GM23338 (cell line): ENCODE data around the gene SETBP1. TPM values are rescaled to one million over a fixed set of nuclear protein-coding genes. Genes with fewer than 3 reads are reported as not detected.

Experiments
- ATAC-seq: fragments of 200-7000 bp; cut with Tn5 transposase; 3 replicates; pipeline ENCODE4 v1.9.1; 2020
- DNase-seq: peaks from one replicate; pipeline ENCODE4 v3.0.0-alpha.2; 2015; ENCODE audit warnings: low spot score
- H2AFZ ChIP-seq: fragments of 200-600 bp; sonication (generic); 2 replicates; pipeline ENCODE4 v1.8.0; 2016; ENCODE audit warnings: antibody characterized with exemption, mild to moderate bottlenecking, moderate library complexity
- H3F3A ChIP-seq: fragments of 200-600 bp; sonication (generic); replicated peaks from 2 replicates; pipeline ENCODE4 v1.8.0; 2017; ENCODE audit warnings: antibody characterized with exemption, mixed run types, low read depth
- H3K27ac ChIP-seq: fragments of 200-600 bp; sonication (generic); 2 replicates; pipeline ENCODE4 v1.6.1; 2016; ENCODE audit warnings: low read depth
- H3K27me3 ChIP-seq: fragments of 200-600 bp; sonication (generic); 2 replicates; pipeline ENCODE4 v1.8.0; 2016; ENCODE audit warnings: mild to moderate bottlenecking, mixed run types, moderate library complexity; ENCODE audit not compliant: insufficient read depth
- H3K36me3 ChIP-seq: fragments of 200-600 bp; sonication (generic); 2 replicates; pipeline ENCODE4 v1.8.0; 2016; ENCODE audit warnings: mild to moderate bottlenecking; ENCODE audit not compliant: insufficient read depth
- H3K4me1 ChIP-seq: fragments of 200-600 bp; sonication (generic); 2 replicates; pipeline ENCODE4 v1.8.0; 2016; ENCODE audit warnings: mild to moderate bottlenecking, moderate library complexity; ENCODE audit not compliant: insufficient read depth
- H3K4me2 ChIP-seq: fragments of 200-600 bp; sonication (generic); 2 replicates; pipeline ENCODE4 v1.7.1; 2017; ENCODE audit warnings: mixed run types
- H3K4me3 ChIP-seq: fragments of 200-600 bp; sonication (generic); 2 replicates; pipeline ENCODE4 v1.6.1; 2016; ENCODE audit warnings: mixed run types
- H3K79me2 ChIP-seq: fragments of 200-600 bp; sonication (generic); replicated peaks from 2 replicates; pipeline ENCODE4 v1.8.0; 2017; ENCODE audit warnings: mild to moderate bottlenecking; ENCODE audit not compliant: insufficient read depth
- H3K9me2 ChIP-seq: fragments of 200-600 bp; sonication (generic); 2 replicates; pipeline ENCODE4 v1.8.0; 2017; ENCODE audit not compliant: insufficient read depth
- H4K20me1 ChIP-seq: fragments of 200-600 bp; sonication (generic); replicated peaks from 2 replicates; pipeline ENCODE4 v1.8.0; 2017; ENCODE audit warnings: mild to moderate bottlenecking; ENCODE audit not compliant: insufficient read depth
- H3K27ac Mint-ChIP-seq: 2 replicates; pipeline ENCODE4 v1.8.0; 2020; ENCODE audit warnings: inconsistent platforms, mild to moderate bottlenecking, moderate library complexity, mixed read lengths
- H3K27me3 Mint-ChIP-seq: 3 replicates; pipeline ENCODE4 v1.8.0; 2022; ENCODE audit warnings: low read depth, mild to moderate bottlenecking, moderate library complexity, mixed read lengths, inconsistent platforms; ENCODE audit not compliant: insufficient read depth, poor library complexity
- H3K36me3 Mint-ChIP-seq: 3 replicates; pipeline ENCODE4 v1.8.0; 2021; ENCODE audit warnings: low read depth, mild to moderate bottlenecking, inconsistent platforms, moderate library complexity, mixed read lengths
- H3K4me1 Mint-ChIP-seq: 3 replicates; pipeline ENCODE4 v1.8.0; 2020; ENCODE audit warnings: mild to moderate bottlenecking, inconsistent platforms, mixed read lengths
- H3K4me3 Mint-ChIP-seq: 3 replicates; pipeline ENCODE4 v1.8.0; 2021; ENCODE audit warnings: moderate library complexity, mild to moderate bottlenecking, inconsistent platforms, mixed read lengths
- H3K9me3 Mint-ChIP-seq: 3 replicates; pipeline ENCODE4 v1.8.0; 2020; ENCODE audit warnings: moderate library complexity, mild to moderate bottlenecking, inconsistent platforms, mixed read lengths
- CREB1 ChIP-seq: fragments of 250-450 bp; sonication (Bioruptor Pico); IDR thresholded peaks from 2 replicates; pipeline ENCODE4 v1.5.0; 2020; ENCODE audit warnings: low read depth, mild to moderate bottlenecking, moderate library complexity
- CTCF ChIP-seq, 2 experiments: fragments of 200-600 bp in 1 of 2; sonication (generic) in 1 of 2; conservative IDR thresholded peaks; 2 replicates each; pipeline versions ENCODE4 v1.5.1 to v1.6.1; 2016 to 2017; ENCODE audit warnings: antibody characterized with exemption in 2 of 2, low read depth in 2 of 2, mild to moderate bottlenecking in 2 of 2, moderate library complexity in 1 of 2
- ETS1 ChIP-seq: IDR thresholded peaks from 2 replicates; pipeline ENCODE4 v1.6.1; 2016; ENCODE audit warnings: antibody characterized with exemption
- EZH2 ChIP-seq: fragments of 200-600 bp; sonication (generic); IDR thresholded peaks from one replicate; pipeline ENCODE4 v1.8.0; 2017; ENCODE audit warnings: antibody characterized with exemption, mild to moderate bottlenecking, low read depth; ENCODE audit not compliant: unreplicated experiment
- EZH2phosphoT487 ChIP-seq: fragments of 200-600 bp; sonication (generic); IDR thresholded peaks from one replicate; pipeline ENCODE4 v1.8.1; 2018; ENCODE audit warnings: antibody characterized with exemption; ENCODE audit not compliant: unreplicated experiment
- JUNB ChIP-seq: IDR thresholded peaks from one replicate; pipeline ENCODE4 v1.6.1; 2016; ENCODE audit warnings: antibody characterized with exemption; ENCODE audit not compliant: unreplicated experiment
- NANOG ChIP-seq: IDR thresholded peaks from 2 replicates; pipeline ENCODE4 v1.6.1; 2016; ENCODE audit warnings: antibody characterized with exemption, borderline replicate concordance
- POLR2AphosphoS5 ChIP-seq: IDR thresholded peaks from 2 replicates; pipeline ENCODE4 v1.6.1; 2016; ENCODE audit warnings: antibody characterized with exemption, low read depth
- REST ChIP-seq: IDR thresholded peaks from one replicate; pipeline ENCODE4 v1.6.1; 2018; ENCODE audit warnings: antibody characterized with exemption; ENCODE audit not compliant: unreplicated experiment
- STAT1 ChIP-seq: IDR thresholded peaks from one replicate; pipeline ENCODE4 v1.6.1; 2016; ENCODE audit warnings: antibody characterized with exemption; ENCODE audit not compliant: unreplicated experiment
- ZNF114 ChIP-seq: fragments of 250-450 bp; sonication (Bioruptor Pico); IDR thresholded peaks from 2 replicates; pipeline ENCODE4 v1.5.0; 2020; ENCODE audit warnings: mild to moderate bottlenecking, moderate library complexity
- ZNF331 ChIP-seq: fragments of 250-450 bp; sonication (Bioruptor Pico); IDR thresholded peaks from 2 replicates; pipeline ENCODE4 v1.5.0; 2020; ENCODE audit warnings: low read depth, mild to moderate bottlenecking, moderate library complexity
- ZNF462 ChIP-seq: fragments of 250-450 bp; sonication (Bioruptor Pico); IDR thresholded peaks from 2 replicates; pipeline ENCODE4 v1.5.0; 2020; ENCODE audit warnings: mild to moderate bottlenecking, moderate library complexity
- polyA plus RNA-seq: library from polyadenylated mRNA; unstranded; fragments of >200 nt; fragmentation: Nextera tagmentation; extraction: Ambion mirVana; gene quantifications from 2 replicates; pipeline ENCODE4 v1.2.1, GENCODE V29; 2016
- total RNA-seq: library from RNA; depleted of rRNA; stranded (reverse); fragments of >200 nt; shearing (Covaris generic); gene quantifications from 2 replicates; pipeline ENCODE4 v1.2.3, GENCODE V29; 2014

SETBP1 gene
- total and polyA plus RNA-seq, 2 experiments from 2014 or later, result 1.6 to 5.5 TPM

- ATAC-seq (no peak), DNase-seq (no peak)
- H3K27ac Mint-ChIP-seq, result no peak overlapping the region
- H3K36me3 ChIP-seq, result no peaks in the 10 kb centered on the region
- TF ChIP-seq EZH2phosphoT487, result no peak
- no peak for TF ChIP-seq REST
- no peak for TF ChIP-seq STAT1
- no peak for TF ChIP-seq NANOG
- no peak for TF ChIP-seq CTCF (conservative IDR thresholded peaks at IDR 0.05; ENCODE audit: low read depth in 2 of 2)
- TF ChIP-seq JUNB, result no peak
- TF ChIP-seq EZH2, result no peak
- TF ChIP-seq CREB1 (CRISPR knock-in tag), result no peak
- no peak for TF ChIP-seq POLR2AphosphoS5
- TF ChIP-seq ZNF331 (CRISPR knock-in tag), result no peak
- no peak for TF ChIP-seq ETS1
- TF ChIP-seq ZNF114 (CRISPR knock-in tag), result no peak
- TF ChIP-seq ZNF462 (CRISPR knock-in tag), result no peak
- H3K4me1 ChIP-seq, result no peaks in the 10 kb centered on the region
- H3K4me3 ChIP-seq, result no peak overlapping the region
- no peak overlapping the region for H3K4me3 Mint-ChIP-seq
- no peaks in the 10 kb centered on the region for H3K27me3 ChIP-seq
- H3K27me3 Mint-ChIP-seq, result peaks cover 4% of the 10 kb centered on the region
- peaks cover 11% of the 10 kb centered on the region for H3K4me1 Mint-ChIP-seq
- H3K9me2 ChIP-seq, result no peaks in the 10 kb centered on the region
- peaks cover 35% of the 10 kb centered on the region for H3K36me3 Mint-ChIP-seq
- no peak overlapping the region for H3K4me2 ChIP-seq
- H3F3A ChIP-seq, result no peaks in the 10 kb centered on the region
- no peaks in the 10 kb centered on the region for H3K79me2 ChIP-seq
- no peak overlapping the region for H2AFZ ChIP-seq
- no peak overlapping the region for H3K27ac ChIP-seq
- no peaks in the 10 kb centered on the region for H4K20me1 ChIP-seq
- peaks cover 40% of the 10 kb centered on the region for H3K9me3 Mint-ChIP-seq
Measured at GRCh38 chr18:44936485-44936884, 255.8 kb downstream of the SETBP1 start.
